Karpas-422 (cell line): Measurements from ENCODE around the gene PNKD. TPM values are rescaled to one million over a fixed set of nuclear protein-coding genes. Genes with fewer than 3 reads are reported as not detected.

Experiments used
- DNase-seq: peaks from one replicate; pipeline ENCODE4 v3.0.0-alpha.2; 2015
- H2AFZ ChIP-seq: fragments of 200-600 bp; sonication (generic); 2 replicates; pipeline ENCODE4 v1.6.1; 2014; ENCODE audit warnings: antibody characterized with exemption, low read length, mixed read lengths
- H3K27ac ChIP-seq: fragments of 200-600 bp; sonication (generic); 2 replicates; pipeline ENCODE4 v1.5.1; 2014; ENCODE audit warnings: mild to moderate bottlenecking, low read length, moderate library complexity
- H3K27me3 ChIP-seq: fragments of 200-600 bp; sonication (generic); 2 replicates; pipeline ENCODE4 v1.6.1; 2014; ENCODE audit warnings: low read length, mixed read lengths
- H3K36me3 ChIP-seq: fragments of 200-600 bp; sonication (generic); 2 replicates; pipeline ENCODE4 v1.6.1; 2014; ENCODE audit warnings: low read length, mixed read lengths; ENCODE audit not compliant: insufficient read depth
- H3K4me1 ChIP-seq: fragments of 200-600 bp; sonication (generic); 2 replicates; pipeline ENCODE4 v1.6.1; 2014; ENCODE audit warnings: mild to moderate bottlenecking, low read length, mixed read lengths
- H3K4me2 ChIP-seq: fragments of 200-600 bp; sonication (generic); 2 replicates; pipeline ENCODE4 v1.6.1; 2014; ENCODE audit warnings: low read length, low read depth, mild to moderate bottlenecking; ENCODE audit not compliant: poor library complexity, severe bottlenecking
- H3K4me3 ChIP-seq: fragments of 200-600 bp; sonication (generic); 2 replicates; pipeline ENCODE4 v1.5.1; 2014; ENCODE audit warnings: mild to moderate bottlenecking, antibody characterized with exemption, low read length, mixed read lengths
- H3K79me2 ChIP-seq: fragments of 200-600 bp; sonication (generic); 2 replicates; pipeline ENCODE4 v1.6.1; 2014; ENCODE audit warnings: mild to moderate bottlenecking, low read length, mixed read lengths
- H3K9ac ChIP-seq: fragments of 200-600 bp; sonication (generic); 2 replicates; pipeline ENCODE4 v1.6.0; 2014; ENCODE audit warnings: low read length
- H3K9me2 ChIP-seq: fragments of 200-600 bp; sonication (generic), shearing (Covaris generic); replicated peaks from 2 replicates; pipeline ENCODE4 v1.6.0; 2014; ENCODE audit warnings: mild to moderate bottlenecking, low read length, moderate library complexity; ENCODE audit not compliant: insufficient read depth
- H3K9me3 ChIP-seq: fragments of 300-700, 200-600 bp; sonication (generic); 2 replicates; pipeline ENCODE4 v1.6.1; 2014; ENCODE audit warnings: low read length, mixed read lengths
- H4K20me1 ChIP-seq: fragments of 200-600 bp; sonication (generic); 2 replicates; pipeline ENCODE4 v1.6.1; 2014; ENCODE audit warnings: mild to moderate bottlenecking, antibody characterized with exemption, low read length, low read depth; ENCODE audit not compliant: insufficient read depth
- small RNA-seq: library from RNA; depleted of rRNA; stranded (forward); fragments of <200 nt; gene quantifications from one replicate; pipeline ENCODE3, GENCODE V24; 2014
- total RNA-seq: library from RNA; depleted of rRNA; stranded (reverse); fragments of >200 nt; shearing (Covaris generic); gene quantifications from 2 replicates; pipeline ENCODE4 v1.2.3, GENCODE V29; 2014; ENCODE audit warnings: low replicate concordance; rRNA removed

The PNKD gene
- total RNA-seq, 1 experiment from 2014 or later: 26.5 TPM

- Histone ChIP-seq H3K27me3 (no peaks in the 10 kb centered on the region), H3K4me2 (no peak overlapping the region), H3K79me2 (no peaks in the 10 kb centered on the region), H3K9me3 (no peaks in the 10 kb centered on the region), H2AFZ (no peak overlapping the region), H3K9me2 (no peaks in the 10 kb centered on the region), H3K9ac (no peak overlapping the region), H4K20me1 (no peaks in the 10 kb centered on the region), H3K4me1 (peaks cover 42% of the 10 kb centered on the region), H3K4me3 (no peak overlapping the region), H3K27ac (no peak overlapping the region), H3K36me3 (no peaks in the 10 kb centered on the region)
- no peak for DNase-seq
Observed at GRCh38 chr2:218394298-218395089, 124.2 kb downstream of the PNKD start.

- Histone ChIP-seq H4K20me1 (no peaks in the 10 kb centered on the region), H3K4me3 (no peak overlapping the region), H3K4me1 (peaks cover 42% of the 10 kb centered on the region), H2AFZ (no peak overlapping the region), H3K27ac (no peak overlapping the region), H3K27me3 (no peaks in the 10 kb centered on the region), H3K9ac (no peak overlapping the region), H3K9me3 (no peaks in the 10 kb centered on the region), H3K79me2 (peaks cover 1% of the 10 kb centered on the region; the same call in 1 of the 2 replicates), H3K9me2 (no peaks in the 10 kb centered on the region), H3K36me3 (no peaks in the 10 kb centered on the region), H3K4me2 (peak overlapping the region; percentile 95)
- DNase-seq: no peak
Observed at GRCh38 chr2:218395090-218395444, 124.7 kb downstream of the PNKD start.

- Histone ChIP-seq H2AFZ (peak overlapping the region; percentile 93), H4K20me1 (no peaks in the 10 kb centered on the region), H3K9ac (peak overlapping the region; percentile 63), H3K9me2 (no peaks in the 10 kb centered on the region), H3K4me1 (peaks cover 42% of the 10 kb centered on the region), H3K27me3 (no peaks in the 10 kb centered on the region), H3K79me2 (peaks cover 5% of the 10 kb centered on the region), H3K36me3 (no peaks in the 10 kb centered on the region), H3K27ac (peak overlapping the region; percentile 61), H3K4me2 (peak overlapping the region; percentile 95), H3K4me3 (peak overlapping the region; percentile 78), H3K9me3 (no peaks in the 10 kb centered on the region)
- peak; percentile 76 for DNase-seq
Observed at GRCh38 chr2:218395456-218395825, 125.1 kb downstream of the PNKD start.

- Histone ChIP-seq H2AFZ (peak overlapping the region; percentile 97), H3K79me2 (peaks cover 10% of the 10 kb centered on the region), H3K4me2 (peak overlapping the region; percentile 95)
Observed at GRCh38 chr2:218395826-218396687, 125.7 kb downstream of the PNKD start.

More at GRCh38 chr2:218395826-218396687, 125.7 kb downstream of the PNKD start:
- Histone ChIP-seq H3K9ac (peak overlapping the region; percentile 87), H3K4me1 (peaks cover 44% of the 10 kb centered on the region), H3K9me2 (no peaks in the 10 kb centered on the region), H3K27me3 (no peaks in the 10 kb centered on the region), H3K4me3 (peak overlapping the region; percentile 78), H4K20me1 (no peaks in the 10 kb centered on the region), H3K27ac (peak overlapping the region; percentile 83), H3K9me3 (no peaks in the 10 kb centered on the region), H3K36me3 (no peaks in the 10 kb centered on the region)
- DNase-seq: peak; percentile 98

Small RNA genes lying within 50 kb of the gene (small RNA-seq; reads per million reads assigned to genes)
- not detected for gene MIR6810

Other genes starting within 250 kb of the PNKD start
- gene RUFY4, start 201.3 kb upstream of the PNKD start, total RNA-seq: 0.11 TPM in 1 of 2 replicates, not detected in the other
- gene CXCR2, start 144.5 kb upstream of the PNKD start, total RNA-seq: not detected in 2 replicates
- gene CXCR1, start 103.6 kb upstream of the PNKD start, total RNA-seq: not detected in 2 replicates
- gene ARPC2, start 53.3 kb upstream of the PNKD start, total RNA-seq: 474 and 568 TPM in 2 replicates
- 0.29 and 0.82 TPM in 2 replicates for gene GPBAR1, start 9.5 kb upstream of the PNKD start, total RNA-seq
- 77.6 and 204 TPM in 2 replicates for gene AAMP, start 382 bp upstream of the PNKD start, total RNA-seq
- gene TMBIM1, start 22.0 kb downstream of the PNKD start, total RNA-seq: 17.0 and 23.3 TPM in 2 replicates
- gene CATIP, start 86.3 kb downstream of the PNKD start, total RNA-seq: not detected in 2 replicates
- gene SLC11A1, start 111.8 kb downstream of the PNKD start, total RNA-seq: 1.9 TPM in 1 of 2 replicates, not detected in the other
- gene CTDSP1, start 129.3 kb downstream of the PNKD start, total RNA-seq: 46.3 and 72.6 TPM in 2 replicates
- not detected in 2 replicates for gene VIL1, start 148.6 kb downstream of the PNKD start, total RNA-seq